Renal pelvis (tissue), 3 donors: ENCODE data around the gene UTS2R. TPM values are rescaled to one million over a fixed set of nuclear protein-coding genes. Genes with fewer than 3 reads are reported as not detected.

ENCODE experiments used
- polyA plus RNA-seq, 3 donors: library from polyadenylated mRNA; unstranded; fragments of 120-200 nt; gene quantifications; one replicate each; pipeline ENCODE4 v1.2.1, GENCODE V29; 2013; ENCODE audit not compliant: insufficient read length in 3 of 3

UTS2R gene
- polyA plus RNA-seq, 3 donors, result 0.71 to 0.91 (median 0.75) TPM

Other genes starting within 250 kb of the UTS2R start
- 10 to 100 TPM; 50.9 to 98.3 (median 89.0) TPM for gene CCDC57, start 158.9 kb upstream of the UTS2R start, polyA plus RNA-seq
- gene SLC16A3, start 142.7 kb upstream of the UTS2R start, polyA plus RNA-seq, result 10 to 100 TPM; 13.6 to 15.2 (median 13.9) TPM
- gene CSNK1D, start 98.1 kb upstream of the UTS2R start, polyA plus RNA-seq, result 100 to 1,000 TPM; 125 to 139 (median 134) TPM
- under 1 TPM; 0.50 to 0.65 (median 0.55) TPM for gene CD7, start 54.2 kb upstream of the UTS2R start, polyA plus RNA-seq
- gene SECTM1, start 38.0 kb upstream of the UTS2R start, polyA plus RNA-seq, result 1 to 10 TPM; 1.6 to 1.8 (median 1.7) TPM
- gene TEX19, start 12.5 kb upstream of the UTS2R start, polyA plus RNA-seq, result under 1 TPM in 1 of 3 donors, not detected in 2; 0.06 TPM
- 10 to 100 TPM; 39.6 to 49.9 (median 41.9) TPM for gene HEXD, start 46.6 kb downstream of the UTS2R start, polyA plus RNA-seq
- gene OGFOD3, start 46.8 kb downstream of the UTS2R start, polyA plus RNA-seq, result 10 to 100 TPM; 25.5 to 30.0 (median 29.3) TPM
- gene CYBC1, start 79.0 kb downstream of the UTS2R start, polyA plus RNA-seq, result 10 to 100 TPM; 46.3 to 60.6 (median 59.0) TPM
- 100 to 1,000 TPM in 1 of 3 donors, 10 to 100 TPM in 2; 95.4 to 104 (median 98.2) TPM for gene NARF, start 87.0 kb downstream of the UTS2R start, polyA plus RNA-seq
- gene FOXK2, start 148.0 kb downstream of the UTS2R start, polyA plus RNA-seq, result 10 to 100 TPM; 40.1 to 50.6 (median 44.8) TPM